Measurements from ENCODE around the gene RASGRF2.

Gene RASGRF2

GRCh38 chr5:80925931-80926330, 34.2 kb upstream of the RASGRF2 start:
- no peak for TF ChIP-seq CTCF (IDR thresholded peaks at IDR 0.05)

GRCh38 chr5:80926536-80926935, 33.6 kb upstream of the RASGRF2 start:
- TF ChIP-seq CTCF (IDR thresholded peaks at IDR 0.05), result no peak

- TF ChIP-seq CTCF (IDR thresholded peaks at IDR 0.05), result no peak
These were observed 33.0 kb upstream of the RASGRF2 start for GRCh38 chr5:80926979-80927656.

GRCh38 chr5:80928073-80928472, 32.1 kb upstream of the RASGRF2 start:
- no peak for TF ChIP-seq CTCF (IDR thresholded peaks at IDR 0.05)

- TF ChIP-seq CTCF (IDR thresholded peaks at IDR 0.05), result no peak
These were observed 29.2 kb upstream of the RASGRF2 start for GRCh38 chr5:80930940-80931339.

GRCh38 chr5:80931411-80931810, 28.8 kb upstream of the RASGRF2 start:
- TF ChIP-seq CTCF (IDR thresholded peaks at IDR 0.05), result no peak

- TF ChIP-seq CTCF (IDR thresholded peaks at IDR 0.05), result no peak
These were observed 27.1 kb upstream of the RASGRF2 start for GRCh38 chr5:80933036-80933435.

- no peak for TF ChIP-seq CTCF (IDR thresholded peaks at IDR 0.05)
These were observed 25.4 kb upstream of the RASGRF2 start for GRCh38 chr5:80934751-80935150.
